ENCODE data around the gene FEM1A. TPM values are rescaled to one million over a fixed set of nuclear protein-coding genes. Genes with fewer than 3 reads are reported as not detected.

FEM1A gene
- total and polyA plus RNA-seq, 2 of the 8 experiments (the other 6 are each of a cell fraction or from before 2014, with no cell fraction given) = 6.7 to 16.1 TPM

DNA sequence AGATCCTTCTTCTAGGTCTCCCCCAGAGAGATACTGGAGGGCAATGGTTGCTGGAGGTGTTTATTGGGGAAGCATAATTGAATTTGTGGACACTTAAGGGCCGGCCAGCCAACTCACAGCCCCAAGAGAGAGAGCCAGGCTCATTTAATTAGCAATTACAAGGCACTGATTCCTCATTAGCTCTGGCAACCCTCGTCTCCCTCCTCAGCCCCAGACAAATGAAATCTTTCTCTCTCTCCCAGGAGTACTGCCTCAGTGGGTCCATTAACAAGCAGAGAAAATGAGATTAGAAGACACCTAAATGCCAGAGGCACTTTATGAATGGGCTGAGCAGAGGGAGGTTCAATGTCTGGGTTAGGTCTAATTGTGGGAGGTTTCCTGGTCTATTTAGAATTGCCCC lies 19.0 kb upstream of the FEM1A start (continued):
- TF ChIP-seq RXRA (IDR thresholded peaks at IDR 0.05; ENCODE audit: insufficient read depth, low read depth, low read length) = no peak
- TF ChIP-seq SUZ12 (IDR thresholded peaks at IDR 0.05; ENCODE audit: low read length) = no peak
- TF ChIP-seq TAF7 (optimal IDR thresholded peaks at IDR 0.05; ENCODE audit: borderline replicate concordance, low read depth, low read length) = no peak
- TF ChIP-seq MAFK (IDR thresholded peaks at IDR 0.05; ENCODE audit: low read depth, low read length) = no peak
- no peak for TF ChIP-seq GTF2F1 (IDR thresholded peaks at IDR 0.05; ENCODE audit: borderline replicate concordance, low read depth, low read length)
- no peak for TF ChIP-seq HDAC6 (IDR thresholded peaks at IDR 0.05; ENCODE audit: low read depth, low read length)

Measured in H1 (cell line).